ENCODE results near the gene CACNA2D4.
"Not testable (repeated sequence)": the region's sequence is repeated elsewhere in the genome, so short reads cannot be mapped to it uniquely, and the experiment has no call there.

The CACNA2D4 gene

GRCh38 chr12:1819050-1819449, 99.4 kb downstream of the CACNA2D4 start:
- H3K9me3 ChIP-seq (replicated peaks; ENCODE audit: insufficient read depth, low read length): no peaks in the 10 kb centered on the region
- H3K79me2 ChIP-seq (ENCODE audit: low read length): no peaks in the 10 kb centered on the region
- no peak overlapping the region for H3K4me3 ChIP-seq (ENCODE audit: low read length)
- no peak overlapping the region for H2AFZ ChIP-seq (ENCODE audit: low read length)
- no peaks in the 10 kb centered on the region for H3F3A ChIP-seq (ENCODE audit: insufficient read depth, low read length)
- H4K20me1 ChIP-seq (ENCODE audit: insufficient read depth, low read length): no peaks in the 10 kb centered on the region
- no peak for TF ChIP-seq CTCF (IDR thresholded peaks at IDR 0.05; ENCODE audit: low read length)
- TF ChIP-seq EZH2phosphoT487 (IDR thresholded peaks at IDR 0.05; ENCODE audit: low read length): no peak
- TF ChIP-seq EZH2 (optimal IDR thresholded peaks at IDR 0.05; ENCODE audit: low read depth, low read length): no peak
- H3K36me3 ChIP-seq (replicated peaks; ENCODE audit: insufficient read depth, low read length): no peaks in the 10 kb centered on the region
- no peak overlapping the region for H3K9ac ChIP-seq (ENCODE audit: low read length)
- DNase-seq: no peak
- no peak overlapping the region for H3K4me2 ChIP-seq (ENCODE audit: low read depth, low read length)
- H3K4me1 ChIP-seq (ENCODE audit: low read length): no peaks in the 10 kb centered on the region
- H3K27me3 ChIP-seq (replicated peaks; ENCODE audit: insufficient read depth, low read length): peaks cover 85% of the 10 kb centered on the region
- no peak overlapping the region for H3K27ac ChIP-seq (ENCODE audit: low read length)
- H3K9me2 ChIP-seq (replicated peaks; ENCODE audit: insufficient read depth, low read length): no peaks in the 10 kb centered on the region

DNA sequence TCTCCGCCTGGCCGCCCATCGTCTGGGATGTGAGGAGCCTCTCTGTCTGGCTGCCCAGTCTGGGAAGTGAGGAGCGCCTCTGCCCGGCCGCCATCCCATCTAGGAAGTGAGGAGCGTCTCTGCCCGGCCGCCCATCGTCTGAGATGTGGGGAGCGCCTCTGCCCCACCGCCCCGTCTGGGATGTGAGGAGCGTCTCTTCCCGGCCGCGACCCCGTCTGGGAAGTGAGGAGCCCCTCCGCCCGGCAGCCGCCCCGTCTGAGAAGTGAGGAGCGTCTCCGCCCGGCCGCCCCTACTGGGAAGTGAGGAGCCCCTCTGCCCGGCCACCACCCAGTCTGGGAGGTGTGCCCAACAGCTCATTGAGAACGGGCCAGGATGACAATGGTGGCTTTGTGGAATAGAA, 100.5 kb downstream of the CACNA2D4 start:
- not testable (repeated sequence) for H3K4me3 ChIP-seq (ENCODE audit: low read length); H3K4me2 ChIP-seq (ENCODE audit: low read depth, low read length); H3K27ac ChIP-seq (ENCODE audit: low read length); H3F3A ChIP-seq (ENCODE audit: insufficient read depth, low read length); H3K9ac ChIP-seq (ENCODE audit: low read length); H4K20me1 ChIP-seq (ENCODE audit: insufficient read depth, low read length); H3K4me1 ChIP-seq (ENCODE audit: low read length); H3K9me2 ChIP-seq (replicated peaks; ENCODE audit: insufficient read depth, low read length); H3K9me3 ChIP-seq (replicated peaks; ENCODE audit: insufficient read depth, low read length); H2AFZ ChIP-seq (ENCODE audit: low read length); H3K79me2 ChIP-seq (ENCODE audit: low read length); DNase-seq; H3K36me3 ChIP-seq (replicated peaks; ENCODE audit: insufficient read depth, low read length)
- peaks cover 85% of the 10 kb centered on the region for H3K27me3 ChIP-seq (replicated peaks; ENCODE audit: insufficient read depth, low read length)

DNA sequence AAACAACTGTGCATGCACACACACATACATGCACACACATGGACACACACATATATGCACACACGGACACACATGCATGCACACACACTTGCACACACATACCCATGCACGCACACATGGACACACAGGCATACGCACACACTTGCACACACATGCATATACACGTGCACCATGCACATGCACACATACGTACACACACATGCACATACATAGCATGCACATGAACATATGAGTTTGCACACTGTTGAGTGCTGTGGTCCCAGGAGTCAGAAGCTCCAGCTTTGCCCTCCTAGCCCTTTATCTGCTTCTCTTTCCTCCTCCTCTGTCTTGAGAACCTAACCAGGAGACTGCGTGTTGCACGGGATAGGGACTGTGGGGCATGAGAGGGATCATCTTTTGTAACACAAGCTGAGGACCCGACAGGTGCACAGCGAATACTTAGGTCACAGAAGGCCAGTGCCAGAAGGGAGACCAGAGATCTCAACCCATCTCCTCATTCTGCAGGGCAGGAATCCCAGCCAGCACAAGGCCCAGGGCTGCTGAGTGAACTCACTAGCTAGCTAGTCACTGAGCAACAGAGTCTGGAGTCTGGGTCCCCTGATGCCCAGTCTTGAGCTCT, 101.6 kb downstream of the CACNA2D4 start:
- Histone ChIP-seq H3K4me3 (ENCODE audit: low read length) (no peak overlapping the region), H3K36me3 (replicated peaks; ENCODE audit: insufficient read depth, low read length) (no peaks in the 10 kb centered on the region), H3K27me3 (replicated peaks; ENCODE audit: insufficient read depth, low read length) (peaks cover 77% of the 10 kb centered on the region), H3K4me2 (ENCODE audit: low read depth, low read length) (no peak overlapping the region), H3K9me2 (replicated peaks; ENCODE audit: insufficient read depth, low read length) (no peaks in the 10 kb centered on the region), H4K20me1 (ENCODE audit: insufficient read depth, low read length) (no peaks in the 10 kb centered on the region), H3K79me2 (ENCODE audit: low read length) (no peaks in the 10 kb centered on the region), H3K27ac (ENCODE audit: low read length) (no peak overlapping the region), H3K9ac (ENCODE audit: low read length) (no peak overlapping the region), H3K9me3 (replicated peaks; ENCODE audit: insufficient read depth, low read length) (no peaks in the 10 kb centered on the region), H3K4me1 (ENCODE audit: low read length) (0 out of 2 replicates have a peak, but pooled peaks cover 8% of the 10 kb centered on the region), H2AFZ (ENCODE audit: low read length) (no peak overlapping the region), H3F3A (ENCODE audit: insufficient read depth, low read length) (no peaks in the 10 kb centered on the region)
- DNase-seq: no peak
- no peak for TF ChIP-seq EZH2phosphoT487 (IDR thresholded peaks at IDR 0.05; ENCODE audit: low read length)
- TF ChIP-seq CTCF (IDR thresholded peaks at IDR 0.05; ENCODE audit: low read length): no peak
- no peak for TF ChIP-seq EZH2 (optimal IDR thresholded peaks at IDR 0.05; ENCODE audit: low read depth, low read length)
